NCI-H82 treated with DMSO at 0.1 percent for 48 hours (cell line): ENCODE measurements around the gene MYZAP.
A peak's percentile ranks its signal among the peaks of the same experiment; 100 is the strongest.

Source experiments
- DNase-seq: peaks from one replicate; lab custom pipeline; 2025; ENCODE audit not compliant: unreplicated experiment; lab: John Stamatoyannopoulos, UW

MYZAP gene

GRCh38 chr15:57561041-57561711 lies 30.5 kb upstream of the MYZAP start:
- DNase-seq = peak; percentile 46

- no peak for DNase-seq
These were observed 29.4 kb upstream of the MYZAP start for GRCh38 chr15:57562196-57562769.

- DNase-seq = no peak
These were observed 28.3 kb upstream of the MYZAP start for GRCh38 chr15:57563416-57563815.

- DNase-seq = no peak
These were observed 26.4 kb upstream of the MYZAP start for GRCh38 chr15:57565311-57565710.

GRCh38 chr15:57566834-57567233 lies 24.9 kb upstream of the MYZAP start:
- no peak for DNase-seq

GRCh38 chr15:57567891-57568290 lies 23.8 kb upstream of the MYZAP start:
- no peak for DNase-seq

- no peak for DNase-seq
These were observed 23.4 kb upstream of the MYZAP start for GRCh38 chr15:57568299-57568698.

GRCh38 chr15:57570340-57570739 lies 21.4 kb upstream of the MYZAP start:
- no peak for DNase-seq

GRCh38 chr15:57570994-57571393 lies 20.7 kb upstream of the MYZAP start:
- no peak for DNase-seq

- no peak for DNase-seq
These were observed 20.0 kb upstream of the MYZAP start for GRCh38 chr15:57571725-57572124.

- no peak for DNase-seq
These were observed 19.2 kb upstream of the MYZAP start for GRCh38 chr15:57572468-57572867.

- no peak for DNase-seq
These were observed 18.6 kb upstream of the MYZAP start for GRCh38 chr15:57573151-57573550.

GRCh38 chr15:57575363-57575762 lies 16.3 kb upstream of the MYZAP start:
- no peak for DNase-seq

GRCh38 chr15:57578288-57578900 lies 13.3 kb upstream of the MYZAP start:
- no peak for DNase-seq

GRCh38 chr15:57580428-57580827 lies 11.3 kb upstream of the MYZAP start:
- no peak for DNase-seq

- peak; percentile 9 for DNase-seq
These were observed 10.8 kb upstream of the MYZAP start for GRCh38 chr15:57580866-57581265.

- no peak for DNase-seq
These were observed 9.6 kb upstream of the MYZAP start for GRCh38 chr15:57582090-57582489.

- no peak for DNase-seq
These were observed 8.4 kb upstream of the MYZAP start for GRCh38 chr15:57583282-57583681.

- no peak for DNase-seq
These were observed 8.0 kb upstream of the MYZAP start for GRCh38 chr15:57583720-57584119.

- DNase-seq = no peak
These were observed 4.9 kb upstream of the MYZAP start for GRCh38 chr15:57586661-57587424.

- no peak for DNase-seq
These were observed 2.4 kb upstream of the MYZAP start for GRCh38 chr15:57589281-57589680.

GRCh38 chr15:57589754-57590153 lies 1.9 kb upstream of the MYZAP start:
- DNase-seq = no peak
